Measurements from ENCODE around the gene SPA17.

SPA17 gene

GRCh38 chr11:124663861-124664260, 9.8 kb upstream of the SPA17 start:
- DNase-seq, result no peak

- DNase-seq, result no peak
Observed at GRCh38 chr11:124667601-124668000, 6.1 kb upstream of the SPA17 start.

- DNase-seq, result peak; percentile 37
Observed at GRCh38 chr11:124669193-124669592, 4.5 kb upstream of the SPA17 start.

- DNase-seq, result peak; percentile 46
Observed at GRCh38 chr11:124670732-124671131, 3.0 kb upstream of the SPA17 start.

- DNase-seq, result no peak
Observed at GRCh38 chr11:124672536-124673215, 1.0 kb upstream of the SPA17 start.

- DNase-seq, result no peak
Observed at GRCh38 chr11:124674168-124674517, 439 bp downstream of the SPA17 start.

GRCh38 chr11:124674571-124674970, 867 bp downstream of the SPA17 start:
- no peak for DNase-seq

- DNase-seq, result no peak
Observed at GRCh38 chr11:124676386-124676785, 2.7 kb downstream of the SPA17 start.

GRCh38 chr11:124678416-124678815, 4.7 kb downstream of the SPA17 start:
- DNase-seq, result no peak

GRCh38 chr11:124681421-124681820, 7.7 kb downstream of the SPA17 start:
- DNase-seq, result no peak

- DNase-seq, result no peak
Observed at GRCh38 chr11:124682443-124682842, 8.7 kb downstream of the SPA17 start.

GRCh38 chr11:124693142-124693541, 19.4 kb downstream of the SPA17 start:
- DNase-seq, result no peak

GRCh38 chr11:124699547-124699946, 25.8 kb downstream of the SPA17 start:
- DNase-seq, result no peak

GRCh38 chr11:124700028-124700427, 26.3 kb downstream of the SPA17 start:
- DNase-seq, result no peak

GRCh38 chr11:124707829-124708228, 34.1 kb downstream of the SPA17 start:
- no peak for DNase-seq

- no peak for DNase-seq
Observed at GRCh38 chr11:124712392-124712791, 38.7 kb downstream of the SPA17 start.

GRCh38 chr11:124716591-124716990, 42.9 kb downstream of the SPA17 start:
- no peak for DNase-seq

- DNase-seq, result no peak
Observed at GRCh38 chr11:124717421-124717785, 43.7 kb downstream of the SPA17 start.

GRCh38 chr11:124717786-124718651, 44.3 kb downstream of the SPA17 start:
- peak; percentile 29 for DNase-seq

- DNase-seq, result no peak
Observed at GRCh38 chr11:124718801-124719200, 45.1 kb downstream of the SPA17 start.

- DNase-seq, result no peak
Observed at GRCh38 chr11:124719534-124719933, 45.8 kb downstream of the SPA17 start.

GRCh38 chr11:124722176-124722575, 48.5 kb downstream of the SPA17 start:
- no peak for DNase-seq

- no peak for DNase-seq
Observed at GRCh38 chr11:124724979-124725718, 51.4 kb downstream of the SPA17 start.

GRCh38 chr11:124725719-124726105, 52.0 kb downstream of the SPA17 start:
- DNase-seq, result no peak

Data from activated T-cell treated with anti-CD3 and anti-CD28 coated beads, Interleukin-2, amount 50 U/mL, for 1 hour (primary cell).